Renal cortex interstitium (tissue), 11 donors: ENCODE results near the gene PRND. TPM values are rescaled to one million over a fixed set of nuclear protein-coding genes. Genes with fewer than 3 reads are reported as not detected.
"Not testable (repeated sequence)": the region's sequence is repeated elsewhere in the genome, so short reads cannot be mapped to it uniquely, and the experiment has no call there.

ENCODE experiments used
- DNase-seq, 11 donors: peaks; one replicate each; pipeline ENCODE4 v3.0.0-alpha.2; 2013; ENCODE audit warnings: low read depth in 9 of 11, low spot score in 4 of 11; ENCODE audit errors: extremely low read depth in 1 of 11
- polyA plus RNA-seq, 3 donors: library from polyadenylated mRNA; unstranded; fragments of 120-200 nt; gene quantifications; one replicate each; pipeline ENCODE4 v1.2.1, GENCODE V29; 2013; ENCODE audit not compliant: insufficient read length in 3 of 3

PRND gene
- polyA plus RNA-seq, 3 donors, result 3.1 to 4.6 (median 3.1) TPM

GRCh38 chr20:4767084-4767483 is 45.4 kb downstream of the PRND start:
- DNase-seq, result no peak

GRCh38 chr20:4769328-4769727 is 47.6 kb downstream of the PRND start:
- no peak for DNase-seq

GRCh38 chr20:4770026-4770425 is 48.3 kb downstream of the PRND start:
- no peak for DNase-seq

DNA sequence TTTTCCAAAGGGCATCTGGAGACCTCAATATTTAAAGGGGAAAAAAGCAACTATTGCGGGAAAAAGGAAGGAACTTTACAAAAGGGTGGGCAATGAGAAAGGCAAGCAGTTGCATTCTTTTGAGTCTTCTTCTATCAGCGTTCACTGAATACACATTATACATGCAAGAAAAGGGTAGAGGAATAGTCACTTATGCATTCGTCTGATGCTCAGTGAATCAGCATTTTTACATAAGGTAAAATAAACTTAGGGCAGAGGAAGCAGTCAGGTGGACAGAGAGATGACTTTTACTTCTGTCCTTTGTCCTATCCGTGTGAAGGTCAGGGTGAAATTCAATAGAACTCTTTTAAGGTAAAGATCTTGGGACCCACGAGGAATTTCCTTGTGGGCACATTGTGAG is 49.3 kb downstream of the PRND start:
- no peak for DNase-seq

GRCh38 chr20:4772132-4772531 is 50.4 kb downstream of the PRND start:
- DNase-seq, result no peak

DNA sequence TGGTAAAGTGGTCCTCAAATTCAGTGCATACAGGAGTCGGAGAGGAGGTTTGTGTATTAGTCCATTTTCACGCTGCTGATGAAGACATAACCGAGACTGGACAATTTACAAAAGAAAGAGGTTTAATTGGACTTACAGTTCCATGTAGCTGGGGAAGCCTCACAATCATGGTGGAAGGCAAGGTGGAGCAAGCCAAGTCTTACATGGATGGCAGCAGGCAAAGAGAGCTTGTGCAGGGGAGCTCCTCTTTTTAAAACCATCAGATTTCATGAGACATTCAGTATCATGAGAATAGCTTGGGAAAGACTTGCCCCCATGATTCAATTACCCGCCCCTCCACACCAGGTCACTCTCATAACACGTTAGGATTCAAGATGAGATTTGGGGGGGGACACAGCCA is 51.3 kb downstream of the PRND start:
- not testable (repeated sequence) for DNase-seq

DNA sequence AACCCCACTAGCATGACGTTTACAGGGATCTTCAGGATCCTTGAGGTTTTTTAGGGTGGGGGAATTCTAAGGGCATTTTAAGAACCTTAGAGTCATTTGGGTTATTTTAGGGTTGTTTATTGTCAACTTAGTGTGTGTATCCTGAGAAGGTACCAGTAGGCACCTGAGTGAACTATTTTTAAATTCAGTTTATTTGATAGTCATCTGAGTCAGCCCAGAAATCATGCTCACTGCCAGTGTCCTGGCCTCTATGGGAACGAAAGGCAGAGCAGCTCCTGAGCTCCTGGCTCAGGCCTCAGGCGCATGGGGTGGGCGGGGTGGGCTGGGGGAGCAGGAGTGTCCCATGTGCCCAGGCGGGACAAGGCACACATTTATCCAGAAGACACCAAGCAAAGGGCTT is 52.0 kb downstream of the PRND start:
- DNase-seq, result no peak

DNA sequence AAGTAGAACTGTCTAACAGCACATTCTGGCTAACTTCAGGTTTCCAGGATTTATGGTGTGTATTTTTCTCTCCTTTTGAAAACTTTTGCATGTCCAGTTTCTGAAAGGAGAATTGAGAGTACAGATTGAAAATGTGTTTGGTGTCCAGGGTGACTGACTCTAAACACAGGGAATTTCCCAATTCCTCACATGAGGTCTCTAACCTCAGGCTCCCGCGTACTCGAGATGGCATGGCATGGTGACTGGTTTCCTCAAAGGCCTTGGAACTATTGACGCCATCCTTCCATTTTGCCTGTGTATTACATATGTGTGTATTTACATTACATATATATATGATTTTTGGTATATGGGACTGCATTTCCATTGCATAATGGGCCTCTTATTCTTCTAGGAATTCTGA is 52.5 kb downstream of the PRND start:
- DNase-seq, result no peak

DNA sequence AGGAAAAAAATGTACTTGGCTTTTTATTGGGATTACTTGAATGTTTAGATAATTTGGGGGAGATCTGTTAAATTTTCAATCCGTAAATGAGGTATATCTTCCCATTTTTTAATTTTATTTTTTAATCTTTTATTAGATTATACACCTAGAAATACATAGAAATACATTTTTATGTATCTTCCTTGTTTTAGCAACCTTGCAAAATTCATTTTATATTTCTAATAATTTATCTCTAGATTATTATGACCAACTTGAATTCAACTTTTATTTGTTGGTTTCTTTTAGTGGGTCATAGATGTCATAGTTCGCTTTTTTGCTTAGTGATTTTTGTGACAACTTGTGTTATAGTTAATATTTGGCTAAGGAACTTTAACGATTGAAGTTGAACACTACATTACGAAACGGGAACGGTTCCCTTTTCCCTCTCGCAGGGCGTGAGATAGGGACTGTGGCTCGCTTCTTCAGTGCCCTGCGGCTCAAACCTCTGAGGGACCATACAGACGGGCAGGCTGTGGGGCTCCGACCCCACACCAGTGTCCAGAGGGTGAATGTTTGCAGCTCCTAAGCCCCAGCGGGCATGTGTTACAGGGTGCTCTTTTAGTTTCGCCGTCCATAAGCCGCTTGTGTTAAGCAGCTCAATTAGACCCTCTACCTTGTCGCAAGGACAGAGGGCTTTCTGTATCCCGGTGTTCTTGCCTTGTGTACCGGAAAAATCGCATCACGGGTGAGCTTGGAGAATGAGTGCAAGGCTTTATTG is 53.8 kb downstream of the PRND start:
- no peak for DNase-seq

- DNase-seq, result no peak
These were observed 54.4 kb downstream of the PRND start for GRCh38 chr20:4776079-4776630.

Other genes with a start within 250 kb of the PRND start
- 10 to 100 TPM; 34.1 to 43.1 (median 36.5) TPM for gene PRNP, start 35.5 kb upstream of the PRND start, polyA plus RNA-seq
- 10 to 100 TPM in 2 of 3 donors, 1 to 10 TPM in 1; 9.8 to 11.1 (median 10.7) TPM for gene RASSF2, start 101.7 kb downstream of the PRND start, polyA plus RNA-seq